ENCODE measurements around the gene MCRS1.

Gene MCRS1

DNA sequence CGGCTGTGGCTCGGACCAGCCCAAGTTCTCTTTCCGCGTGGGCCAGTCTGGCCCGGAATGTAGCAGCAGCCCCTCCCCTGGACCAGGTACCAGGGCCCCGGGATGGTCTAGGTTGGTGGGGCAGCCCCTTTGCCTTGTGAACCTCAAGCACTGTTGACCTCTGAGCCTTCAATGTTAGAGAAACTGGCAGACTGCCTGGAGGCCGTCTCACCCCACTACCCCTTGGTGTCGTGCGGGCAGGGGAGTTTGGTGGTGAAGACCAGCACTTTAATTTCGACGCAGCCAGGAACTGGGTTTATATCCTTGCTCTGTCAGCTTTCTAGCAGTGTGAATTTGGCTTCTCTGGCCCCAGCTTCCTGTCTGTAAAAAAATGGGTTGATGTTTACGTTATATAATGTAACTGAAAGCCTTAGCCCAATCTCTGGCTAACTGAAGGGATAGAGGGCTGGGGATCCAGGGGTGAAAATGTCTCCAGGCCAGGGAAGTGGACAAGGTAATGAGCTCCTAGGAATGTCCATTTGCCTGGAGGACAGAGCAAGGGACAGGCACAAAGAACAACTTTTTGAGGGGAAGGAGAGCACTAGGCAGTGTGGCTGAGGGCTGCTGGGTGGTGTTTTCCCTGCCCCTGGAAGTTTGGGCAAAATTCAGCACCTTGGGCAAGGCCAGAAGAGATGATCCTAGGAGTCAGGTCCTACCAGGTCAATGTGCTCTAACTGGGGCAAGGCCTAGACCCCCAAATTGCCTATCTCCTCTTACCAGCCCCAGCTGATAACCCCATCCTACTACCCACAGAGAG, 11.4 kb downstream of the MCRS1 start:
- no peak for DNase-seq (ENCODE audit: low spot score)

DNA sequence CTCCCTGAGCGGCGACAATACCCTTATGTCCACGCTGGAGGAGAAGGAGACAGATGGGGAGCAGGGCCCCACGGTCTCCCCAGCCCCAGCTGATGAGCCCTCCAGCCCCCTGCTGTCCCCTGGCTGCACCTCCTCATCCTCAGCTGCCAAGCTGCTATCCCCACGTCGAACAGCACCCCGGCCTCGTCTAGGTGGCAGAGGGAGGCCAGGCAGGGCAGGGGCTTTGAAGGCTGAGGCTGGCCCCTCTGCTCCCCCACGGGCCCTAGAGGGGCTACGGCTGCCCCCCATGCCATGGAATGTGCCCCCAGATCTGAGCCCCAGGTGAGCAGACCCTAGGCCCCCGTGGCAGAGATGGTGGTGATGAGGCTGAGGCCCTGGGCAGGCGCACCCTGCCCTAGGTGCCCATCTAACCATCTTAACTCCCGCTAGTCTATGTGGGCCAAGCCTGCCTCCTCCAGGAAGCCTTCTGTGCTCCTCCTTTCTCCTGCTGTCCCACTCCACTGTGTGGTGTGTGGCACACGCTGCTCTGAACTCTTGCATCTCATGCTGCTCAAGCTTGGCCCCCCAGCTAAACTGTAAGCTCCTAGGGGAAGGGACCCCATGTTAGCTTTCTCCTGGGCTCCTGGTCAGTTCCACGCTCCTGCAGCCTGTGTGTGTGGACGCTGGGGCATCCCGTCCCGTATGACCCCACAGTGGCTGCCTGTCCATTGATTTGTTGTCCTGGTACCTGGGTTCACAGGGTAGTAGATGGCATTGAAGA, 12.1 kb downstream of the MCRS1 start:
- DNase-seq (ENCODE audit: low spot score): no peak

DNA sequence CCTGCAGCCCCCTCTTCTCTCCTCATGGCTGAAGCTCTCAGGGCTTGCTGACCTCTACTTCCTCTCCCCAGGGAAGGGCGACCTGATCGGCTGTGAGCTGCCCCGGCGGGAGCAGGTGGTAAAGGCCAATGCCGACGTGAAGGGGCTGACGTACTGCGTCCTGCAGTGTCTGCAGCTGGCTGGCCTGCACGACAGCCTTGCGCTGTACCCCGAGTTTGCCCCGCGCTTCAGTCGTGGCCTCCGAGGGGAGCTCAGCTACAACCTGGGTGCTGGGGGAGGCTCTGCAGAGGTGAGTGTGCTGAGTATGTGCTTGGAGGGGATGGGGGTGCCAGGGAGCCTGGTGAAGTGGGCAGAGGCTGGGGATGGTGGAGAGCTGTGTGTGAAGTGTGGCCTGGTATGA, 13.7 kb downstream of the MCRS1 start:
- DNase-seq (ENCODE audit: low spot score): no peak

DNA sequence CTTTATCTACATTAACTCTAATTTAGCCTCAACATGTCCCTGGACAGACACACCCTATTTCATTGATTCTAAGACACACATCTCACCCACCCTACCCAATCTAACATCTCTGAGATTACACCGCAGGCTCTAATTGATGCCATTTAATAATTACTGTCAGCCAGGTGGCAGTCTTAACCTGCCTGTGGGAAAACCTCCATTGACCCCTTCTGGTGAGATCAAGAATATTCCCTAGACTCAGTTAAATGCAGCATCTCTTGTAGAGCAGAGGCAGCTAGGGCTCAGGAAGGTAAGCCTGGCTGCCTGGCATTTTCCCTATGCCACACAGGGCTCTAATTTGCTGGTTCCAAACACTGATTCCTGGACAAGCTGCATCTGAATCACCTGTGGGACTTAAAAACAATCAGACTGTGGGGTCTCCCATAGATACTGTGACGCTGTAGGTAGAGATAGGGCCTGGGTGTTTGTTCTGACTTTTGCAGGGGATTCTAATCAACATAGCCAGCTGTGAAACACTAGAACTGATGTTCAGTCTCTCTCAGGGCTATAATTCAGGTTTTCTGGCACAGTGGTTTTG, 14.3 kb downstream of the MCRS1 start:
- no peak for DNase-seq (ENCODE audit: low spot score)

DNA sequence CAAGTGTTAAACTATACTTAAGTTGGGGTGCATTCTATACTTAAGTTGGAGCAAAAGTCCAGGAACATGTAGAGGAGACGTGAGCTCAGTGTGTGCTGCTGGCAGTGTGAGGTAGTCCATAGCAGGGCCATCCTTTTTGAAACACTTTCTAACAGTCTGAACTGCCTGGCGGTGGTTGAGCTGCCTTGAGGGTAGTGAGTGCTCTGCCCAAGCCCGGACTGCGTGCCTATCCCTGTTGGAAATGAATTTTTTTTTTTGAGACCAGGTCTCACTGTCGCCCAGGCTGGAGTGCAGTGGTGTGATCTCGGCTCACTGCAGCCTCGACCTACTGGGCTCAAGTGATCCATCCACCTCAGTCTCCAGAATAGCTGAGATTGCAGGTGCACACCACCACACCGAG, 15.0 kb downstream of the MCRS1 start:
- DNase-seq (ENCODE audit: low spot score): no peak

DNA sequence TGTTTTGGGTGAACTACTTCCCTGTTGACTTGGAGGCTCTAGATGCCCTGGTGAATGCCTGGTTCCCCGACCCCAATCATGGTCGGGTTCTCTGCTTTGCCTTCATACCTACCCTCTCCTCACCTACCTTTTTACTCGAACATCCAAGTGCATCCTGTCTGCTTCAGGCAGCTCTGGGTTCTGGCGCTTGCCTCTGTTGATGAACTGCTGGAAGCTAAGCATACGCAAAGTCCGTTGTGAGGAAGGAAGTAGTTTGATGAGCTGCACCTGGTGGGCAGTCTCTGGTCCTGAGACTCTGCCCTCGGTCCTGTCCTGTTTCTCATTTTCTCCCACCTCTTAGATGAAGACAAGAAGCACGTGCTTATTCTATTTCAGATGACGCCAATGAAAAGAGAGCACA, 15.5 kb downstream of the MCRS1 start:
- DNase-seq (ENCODE audit: low spot score): no peak

DNA sequence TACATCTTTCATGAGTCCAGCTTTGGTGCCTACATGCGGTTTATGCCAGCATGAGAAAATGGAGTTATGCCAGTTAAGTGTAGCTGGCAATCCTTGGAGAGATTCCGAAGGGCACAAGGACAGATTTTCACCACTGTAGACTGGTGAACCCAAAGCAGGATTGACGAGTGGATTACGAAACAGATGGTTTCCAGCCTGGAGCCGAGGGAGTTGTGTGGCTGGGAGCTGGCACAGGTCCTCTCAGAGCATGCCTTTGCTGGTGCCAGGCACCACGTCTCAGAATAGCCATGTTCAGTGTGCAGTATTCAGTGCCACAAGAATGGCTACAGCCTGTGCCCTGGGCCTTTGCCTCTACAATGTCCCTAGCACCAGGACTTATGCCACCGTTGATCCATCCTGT, 15.9 kb downstream of the MCRS1 start:
- no peak for DNase-seq (ENCODE audit: low spot score)

DNA sequence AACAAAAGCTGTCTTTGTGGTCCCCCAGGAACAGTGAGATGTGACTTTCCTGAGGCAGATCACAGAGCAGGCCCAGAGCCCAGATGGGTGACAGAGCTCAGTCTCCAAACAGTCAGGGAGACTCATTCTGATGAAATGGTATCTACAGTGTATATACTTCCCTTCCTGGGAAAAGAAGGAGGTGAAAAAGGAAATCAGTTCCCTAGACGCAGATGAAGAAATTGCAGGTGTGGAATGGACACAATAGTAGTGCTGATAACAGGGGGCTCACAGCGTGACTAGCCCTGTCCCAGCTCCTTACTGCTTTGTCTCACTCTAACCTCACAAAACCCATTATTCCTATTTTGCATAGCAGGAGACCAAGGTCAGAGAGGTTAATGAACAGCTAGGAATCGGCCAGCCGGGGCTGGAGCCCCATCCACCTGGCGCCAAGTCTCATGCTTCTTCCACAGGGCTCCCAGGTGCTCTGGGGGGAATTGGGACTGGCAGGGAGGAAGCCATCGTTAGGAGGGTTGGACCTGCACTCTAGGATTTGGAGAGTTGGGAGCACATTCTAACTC, 17.2 kb downstream of the MCRS1 start:
- no peak for DNase-seq (ENCODE audit: low spot score)

DNA sequence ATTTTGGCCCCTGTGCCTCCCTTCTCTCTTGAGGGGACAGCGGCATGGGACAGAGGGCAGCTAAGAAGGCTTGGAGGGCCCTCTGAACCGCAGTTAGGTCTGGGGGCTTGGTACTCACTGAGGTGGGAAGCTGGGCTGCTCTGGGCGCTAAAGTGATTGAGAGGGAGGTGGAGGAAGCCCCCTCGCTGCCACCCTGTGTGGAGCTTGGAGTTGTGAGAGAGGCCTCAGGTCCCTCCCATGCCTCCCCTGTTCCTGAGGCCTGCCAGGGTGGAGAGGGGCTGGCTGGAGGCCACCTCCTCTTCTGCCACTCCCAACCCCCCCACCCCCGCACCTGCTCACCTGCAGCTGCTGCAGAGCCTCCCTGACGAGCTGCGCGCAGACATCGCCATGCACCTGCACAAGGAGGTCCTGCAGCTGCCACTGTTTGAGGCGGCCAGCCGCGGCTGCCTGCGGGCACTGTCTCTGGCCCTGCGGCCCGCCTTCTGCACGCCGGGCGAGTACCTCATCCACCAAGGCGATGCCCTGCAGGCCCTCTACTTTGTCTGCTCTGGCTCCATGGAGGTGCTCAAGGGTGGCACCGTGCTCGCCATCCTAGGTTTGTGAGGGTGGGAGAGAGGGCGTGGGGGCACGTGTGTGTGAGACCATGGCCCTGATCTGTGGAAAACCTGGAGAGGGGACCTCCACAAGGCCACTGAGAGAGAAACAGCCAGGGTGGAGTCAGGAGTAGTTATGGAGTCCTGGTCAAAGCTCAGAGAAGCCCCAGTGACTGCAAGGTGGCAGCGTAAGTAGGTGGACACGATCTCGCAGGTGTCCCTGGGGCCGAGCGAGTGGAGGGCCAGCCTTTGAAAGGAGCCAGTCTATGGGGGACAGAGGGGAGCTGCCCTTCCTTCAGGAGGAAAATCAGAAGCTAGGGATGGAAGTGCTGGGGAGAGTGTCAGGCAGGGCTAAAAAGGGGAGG, 17.9 kb downstream of the MCRS1 start:
- no peak for DNase-seq (ENCODE audit: low spot score)

DNA sequence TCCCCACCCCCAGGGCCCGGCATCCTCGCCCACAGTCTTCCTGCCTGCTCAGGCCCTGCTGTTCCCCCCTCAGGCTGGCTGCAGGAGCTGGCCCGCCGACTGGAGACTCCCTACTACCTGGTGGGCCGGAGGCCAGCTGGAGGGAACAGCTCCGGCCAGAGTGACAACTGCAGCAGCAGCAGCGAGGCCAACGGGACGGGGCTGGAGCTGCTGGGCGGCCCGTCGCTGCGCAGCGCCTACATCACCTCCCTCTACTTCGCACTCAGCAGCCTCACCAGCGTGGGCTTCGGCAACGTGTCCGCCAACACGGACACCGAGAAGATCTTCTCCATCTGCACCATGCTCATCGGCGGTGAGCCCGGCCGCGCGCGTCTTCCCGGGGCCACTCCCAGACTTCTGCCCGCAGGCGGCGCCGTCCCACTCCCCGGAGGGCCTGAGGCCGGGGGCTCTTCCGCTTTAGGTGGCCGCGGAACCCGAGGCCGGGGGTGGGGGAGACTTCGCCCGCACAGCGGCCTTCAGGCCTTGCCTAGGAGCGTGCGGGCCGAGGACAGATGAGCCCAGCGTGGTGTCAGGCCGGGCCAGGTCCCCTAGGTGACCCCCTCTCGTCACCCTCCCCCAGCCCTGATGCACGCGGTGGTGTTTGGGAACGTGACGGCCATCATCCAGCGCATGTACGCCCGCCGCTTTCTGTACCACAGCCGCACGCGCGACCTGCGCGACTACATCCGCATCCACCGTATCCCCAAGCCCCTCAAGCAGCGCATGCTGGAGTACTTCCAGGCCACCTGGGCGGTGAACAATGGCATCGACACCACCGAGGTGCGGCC, 18.9 kb downstream of the MCRS1 start:
- no peak for DNase-seq (ENCODE audit: low spot score)

DNA sequence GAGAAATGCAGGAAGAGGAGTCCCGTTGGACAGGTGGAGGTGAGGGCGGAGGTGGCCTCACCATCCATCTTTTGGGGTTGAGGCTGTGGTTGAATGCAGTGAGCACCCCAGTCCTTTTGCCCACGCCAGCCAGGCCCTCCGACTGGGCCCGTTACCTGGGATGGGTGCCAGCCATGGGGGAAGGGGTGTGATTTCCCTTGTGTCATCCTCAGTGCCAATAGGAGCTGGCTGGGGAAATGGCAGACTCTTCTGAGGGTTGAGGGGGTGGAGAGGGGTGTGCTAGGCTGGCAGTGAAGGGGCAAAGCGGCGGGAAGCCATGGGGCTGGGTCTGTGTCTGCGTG, 19.5 kb downstream of the MCRS1 start:
- no peak for DNase-seq (ENCODE audit: low spot score)

DNA sequence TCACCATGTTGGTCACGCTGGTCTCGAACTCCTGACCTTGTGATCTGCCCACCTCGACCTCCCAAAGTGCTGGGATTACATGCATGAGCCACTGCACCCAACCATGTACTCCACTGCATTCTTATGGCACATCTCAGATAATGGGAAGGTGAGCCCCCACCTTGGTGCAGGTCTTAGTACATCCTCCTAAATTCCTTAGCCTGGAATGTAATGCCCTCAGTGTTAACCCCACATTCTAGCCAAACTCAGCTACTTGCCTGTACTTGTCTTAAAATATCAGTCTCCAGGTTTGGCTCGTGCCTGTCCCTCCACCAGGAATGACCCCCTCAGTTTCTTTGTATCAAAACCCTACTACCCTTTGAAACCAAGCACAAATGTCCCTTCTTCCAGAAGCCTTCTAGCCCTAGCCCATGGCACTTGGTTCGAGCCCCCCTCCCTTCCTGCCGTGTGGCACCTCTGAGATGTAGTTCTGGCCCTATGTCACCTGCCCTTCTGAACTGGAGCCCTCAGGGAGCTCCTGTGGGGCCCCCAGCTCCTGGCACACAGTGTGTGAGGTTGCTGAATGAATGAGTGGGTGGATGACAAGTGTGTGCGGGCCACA, 20.8 kb downstream of the MCRS1 start:
- no peak for DNase-seq (ENCODE audit: low spot score)

DNA sequence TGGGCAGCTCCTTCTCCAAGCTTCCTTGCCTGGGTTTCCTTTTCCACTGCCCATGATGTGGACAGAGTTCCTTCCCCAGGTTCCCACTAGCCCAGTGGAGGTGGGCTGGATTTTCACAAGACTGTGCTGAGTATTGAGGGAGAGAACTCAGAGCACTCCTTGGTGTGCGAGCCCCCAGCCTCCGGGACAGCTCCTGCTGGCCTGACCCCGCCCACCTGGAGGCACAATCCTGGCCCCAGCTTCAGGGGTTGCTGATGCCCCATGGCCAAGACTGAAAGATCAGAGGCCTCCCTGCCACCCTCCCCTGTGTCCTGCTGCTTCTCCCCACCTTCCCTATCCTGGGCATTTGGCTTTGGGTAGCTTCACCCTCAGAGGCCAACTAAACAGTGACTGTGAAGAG, 21.5 kb downstream of the MCRS1 start:
- DNase-seq (ENCODE audit: low spot score): no peak

DNA sequence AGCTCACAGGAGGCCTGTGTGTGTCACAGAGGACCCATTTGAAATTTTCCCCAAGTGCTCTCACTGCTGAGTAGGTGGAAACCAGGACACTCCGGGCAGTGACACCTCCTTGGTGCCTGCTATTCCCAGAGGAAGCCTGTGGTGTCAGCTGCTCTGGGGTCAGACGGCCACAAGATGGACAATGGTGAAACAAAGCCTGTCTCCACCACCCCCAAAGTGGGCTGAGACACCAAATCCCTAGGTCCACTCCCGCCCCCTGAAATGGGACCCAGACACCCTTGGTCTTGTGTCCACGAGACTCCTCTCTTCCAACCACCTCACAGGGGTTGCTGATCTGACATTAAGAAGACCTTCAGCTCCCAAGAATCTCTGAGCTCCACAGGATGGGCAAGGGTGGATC, 22.1 kb downstream of the MCRS1 start:
- DNase-seq (ENCODE audit: low spot score): no peak

DNA sequence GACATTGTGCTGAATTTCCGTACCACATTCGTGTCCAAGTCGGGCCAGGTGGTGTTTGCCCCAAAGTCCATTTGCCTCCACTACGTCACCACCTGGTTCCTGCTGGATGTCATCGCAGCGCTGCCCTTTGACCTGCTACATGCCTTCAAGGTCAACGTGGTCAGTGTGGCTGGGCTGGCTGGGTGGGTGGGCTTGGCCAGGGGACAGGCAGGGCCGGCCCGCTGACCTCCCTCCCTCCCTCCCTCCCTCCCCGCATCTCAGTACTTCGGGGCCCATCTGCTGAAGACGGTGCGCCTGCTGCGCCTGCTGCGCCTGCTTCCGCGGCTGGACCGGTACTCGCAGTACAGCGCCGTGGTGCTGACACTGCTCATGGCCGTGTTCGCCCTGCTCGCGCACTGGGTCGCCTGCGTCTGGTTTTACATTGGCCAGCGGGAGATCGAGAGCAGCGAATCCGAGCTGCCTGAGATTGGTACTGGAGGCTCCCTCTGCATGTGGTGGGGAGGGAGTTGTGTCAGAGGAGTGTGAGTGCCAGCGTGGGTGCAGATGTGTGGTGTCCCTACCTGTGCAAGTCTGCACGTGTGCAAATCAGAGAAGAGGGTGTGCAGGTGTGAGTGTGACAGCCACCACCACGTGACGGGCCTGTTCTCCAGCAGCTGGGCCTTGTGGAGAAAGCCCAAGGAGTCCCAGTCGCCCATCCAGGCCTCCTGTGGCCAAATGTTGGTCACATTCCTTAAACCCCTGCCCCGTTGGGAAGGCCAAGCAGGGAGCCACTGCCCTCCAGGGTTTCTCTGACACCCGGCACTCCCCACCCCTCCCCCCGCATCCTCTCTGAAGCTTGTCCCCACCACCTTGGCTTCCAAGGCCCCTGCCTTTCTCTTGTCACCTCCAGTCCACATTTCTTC, 23.8 kb downstream of the MCRS1 start:
- no peak for DNase-seq (ENCODE audit: low spot score)

DNA sequence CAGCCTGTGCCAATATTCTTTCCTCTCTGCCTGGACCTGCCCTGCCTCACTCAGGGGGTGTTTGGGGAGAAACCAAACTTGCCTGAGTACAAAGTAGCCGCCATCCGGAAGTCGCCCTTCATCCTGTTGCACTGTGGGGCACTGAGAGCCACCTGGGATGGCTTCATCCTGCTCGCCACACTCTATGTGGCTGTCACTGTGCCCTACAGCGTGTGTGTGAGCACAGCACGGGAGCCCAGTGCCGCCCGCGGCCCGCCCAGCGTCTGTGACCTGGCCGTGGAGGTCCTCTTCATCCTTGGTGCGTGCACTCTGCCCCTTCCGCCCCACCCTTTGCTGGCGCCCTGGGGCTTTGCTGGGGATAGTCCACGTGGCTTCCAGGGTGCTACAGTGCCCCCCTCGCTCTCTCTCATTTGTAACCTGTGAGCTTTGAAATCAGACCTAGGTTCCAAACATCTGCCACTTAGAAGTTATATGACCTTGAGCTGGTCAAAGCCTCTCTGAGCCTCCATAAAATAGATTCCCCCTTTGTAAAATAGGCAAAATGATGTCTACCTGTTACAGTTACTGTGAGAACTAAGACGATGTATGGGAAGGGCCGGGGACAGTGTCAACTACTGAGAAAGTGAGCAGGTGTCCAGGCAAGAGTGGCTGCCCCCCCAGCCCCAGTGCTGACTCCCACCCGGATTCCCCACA, 24.6 kb downstream of the MCRS1 start:
- no peak for DNase-seq (ENCODE audit: low spot score)

DNA sequence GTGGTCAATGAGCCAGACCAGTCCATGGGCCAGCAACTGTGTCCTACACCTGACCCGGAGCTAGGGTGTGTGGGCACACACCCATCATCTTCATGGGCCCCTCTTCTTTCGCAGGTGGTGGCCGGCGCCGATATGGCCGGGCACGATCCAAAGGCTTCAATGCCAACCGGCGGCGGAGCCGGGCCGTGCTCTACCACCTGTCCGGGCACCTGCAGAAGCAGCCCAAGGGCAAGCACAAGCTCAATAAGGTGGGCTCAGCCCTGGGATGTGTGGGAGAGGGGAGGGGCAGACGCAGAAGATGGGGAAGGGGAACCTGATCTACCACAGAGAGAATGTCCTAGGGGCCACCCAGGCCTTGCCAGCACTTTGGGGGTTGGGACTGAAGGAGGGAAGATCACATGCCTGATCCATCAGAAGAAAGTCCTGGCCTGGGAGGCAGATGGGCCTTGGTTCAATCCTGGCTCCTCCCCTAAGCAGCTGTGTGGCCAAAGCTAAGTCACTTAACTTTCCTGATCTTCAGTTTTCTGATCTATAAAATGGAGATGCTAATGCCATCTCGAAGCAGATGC, 25.3 kb downstream of the MCRS1 start:
- DNase-seq (ENCODE audit: low spot score): no peak

DNA sequence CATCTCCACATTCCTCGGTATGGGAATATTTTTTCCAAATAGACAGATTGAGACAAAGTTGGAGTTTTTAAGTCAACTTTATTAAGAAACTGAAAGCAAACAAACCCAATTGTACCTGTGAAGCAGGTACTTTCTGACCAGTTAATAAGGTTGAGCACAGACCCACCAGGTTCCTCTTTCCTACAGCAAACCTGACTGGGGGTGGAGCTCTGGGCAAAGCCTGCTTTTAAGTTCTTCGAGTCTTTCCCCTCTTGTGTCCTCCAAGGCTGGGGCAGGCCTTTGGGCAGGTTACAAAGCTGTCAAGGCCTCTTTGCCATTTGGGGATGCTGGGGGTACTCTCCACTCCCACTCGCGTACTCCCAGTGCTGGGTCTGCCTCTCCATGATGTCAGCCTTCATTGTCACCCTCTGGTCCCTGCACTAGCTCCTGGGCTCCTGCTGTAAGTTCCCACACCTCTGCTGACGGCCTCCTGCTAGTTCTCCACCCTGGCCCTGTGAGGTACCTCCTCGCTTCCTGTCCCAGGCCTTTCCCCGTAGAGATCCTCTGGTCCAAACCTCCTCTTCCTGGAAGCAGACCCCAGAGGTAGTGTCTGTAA, 25.9 kb downstream of the MCRS1 start:
- DNase-seq (ENCODE audit: low spot score): no peak

Measured in AG08396 (cell line).